Measurements from ENCODE around the gene ARGLU1. TPM values are rescaled to one million over a fixed set of nuclear protein-coding genes. Genes with fewer than 3 reads are reported as not detected.

ARGLU1 gene
- total RNA-seq, 1 donor from 2014 or later, result 467 TPM

- no peak overlapping the region for H3K9ac ChIP-seq
- no peaks in the 10 kb centered on the region for H3K27me3 ChIP-seq
- Mint-ChIP-seq H3K4me3 (no peak overlapping the region), H3K4me1 (no peaks in the 10 kb centered on the region), H3K27ac (no peak overlapping the region), H3K9me3 (no peaks in the 10 kb centered on the region), H3K27me3 (ENCODE audit: insufficient read depth, low read depth) (no peaks in the 10 kb centered on the region), H3K36me3 (no peaks in the 10 kb centered on the region)
- H3F3A ChIP-seq (ENCODE audit: low read depth), result no peaks in the 10 kb centered on the region
- no peaks in the 10 kb centered on the region for H3K36me3 ChIP-seq
- TF ChIP-seq CTCF (IDR thresholded peaks at IDR 0.05) (no peak), EZH2phosphoT487 (IDR thresholded peaks at IDR 0.05) (no peak), EZH2 (IDR thresholded peaks at IDR 0.05) (no peak)
- no peak overlapping the region for H3K4me3 ChIP-seq
- H3K79me2 ChIP-seq (ENCODE audit: low read depth), result no peaks in the 10 kb centered on the region
- no peak overlapping the region for H3K4me2 ChIP-seq
- no peak overlapping the region for H3K27ac ChIP-seq
- H3K4me1 ChIP-seq, result no peaks in the 10 kb centered on the region
- no peaks in the 10 kb centered on the region for H3K9me3 ChIP-seq (ENCODE audit: low read depth)
- DNase-seq (ENCODE audit: low spot score), result no peak
- no peak overlapping the region for H2AFZ ChIP-seq (replicated peaks)
- H4K20me1 ChIP-seq (ENCODE audit: low read depth), result no peaks in the 10 kb centered on the region
Measured at GRCh38 chr13:106609116-106609515, 41.2 kb upstream of the ARGLU1 start.

GRCh38 chr13:106603546-106603945, 35.6 kb upstream of the ARGLU1 start:
- TF ChIP-seq EZH2phosphoT487 (IDR thresholded peaks at IDR 0.05), result no peak
- no peak for TF ChIP-seq EZH2 (IDR thresholded peaks at IDR 0.05)
- TF ChIP-seq CTCF (IDR thresholded peaks at IDR 0.05), result no peak
- Mint-ChIP-seq H3K9me3 (no peaks in the 10 kb centered on the region), H3K4me1 (no peaks in the 10 kb centered on the region)

GRCh38 chr13:106602178-106602577, 34.2 kb upstream of the ARGLU1 start:
- DNase-seq (ENCODE audit: low spot score), result no peak
- Mint-ChIP-seq H3K4me1 (no peaks in the 10 kb centered on the region), H3K36me3 (no peaks in the 10 kb centered on the region), H3K27ac (no peak overlapping the region), H3K4me3 (no peak overlapping the region), H3K27me3 (ENCODE audit: insufficient read depth, low read depth) (no peaks in the 10 kb centered on the region), H3K9me3 (no peaks in the 10 kb centered on the region)
- Histone ChIP-seq H2AFZ (replicated peaks) (no peak overlapping the region), H3K36me3 (no peaks in the 10 kb centered on the region), H3K27me3 (no peaks in the 10 kb centered on the region), H3K4me2 (no peak overlapping the region), H3K9ac (no peak overlapping the region), H3K4me1 (peaks cover 5% of the 10 kb centered on the region), H3K4me3 (no peak overlapping the region), H3F3A (ENCODE audit: low read depth) (no peaks in the 10 kb centered on the region), H3K27ac (no peak overlapping the region), H4K20me1 (ENCODE audit: low read depth) (no peaks in the 10 kb centered on the region), H3K9me3 (ENCODE audit: low read depth) (no peaks in the 10 kb centered on the region), H3K79me2 (ENCODE audit: low read depth) (no peaks in the 10 kb centered on the region)
- TF ChIP-seq CTCF (IDR thresholded peaks at IDR 0.05) (no peak), EZH2phosphoT487 (IDR thresholded peaks at IDR 0.05) (no peak), EZH2 (IDR thresholded peaks at IDR 0.05) (no peak)

More at GRCh38 chr13:106603546-106603945, 35.6 kb upstream of the ARGLU1 start:
- no peak overlapping the region for H3K9ac ChIP-seq
- H3K4me2 ChIP-seq, result no peak overlapping the region
- H2AFZ ChIP-seq (replicated peaks), result no peak overlapping the region
- no peaks in the 10 kb centered on the region for H3K36me3 Mint-ChIP-seq
- no peak for DNase-seq (ENCODE audit: low spot score)
- no peaks in the 10 kb centered on the region for H3K27me3 Mint-ChIP-seq (ENCODE audit: insufficient read depth, low read depth)
- no peak overlapping the region for H3K27ac Mint-ChIP-seq
- H3K4me3 Mint-ChIP-seq, result no peak overlapping the region
- H3F3A ChIP-seq (ENCODE audit: low read depth), result no peaks in the 10 kb centered on the region
- no peaks in the 10 kb centered on the region for H3K36me3 ChIP-seq
- H3K27ac ChIP-seq, result no peak overlapping the region
- peaks cover 5% of the 10 kb centered on the region for H3K4me1 ChIP-seq
- no peaks in the 10 kb centered on the region for H3K79me2 ChIP-seq (ENCODE audit: low read depth)
- no peaks in the 10 kb centered on the region for H3K9me3 ChIP-seq (ENCODE audit: low read depth)
- H3K4me3 ChIP-seq, result no peak overlapping the region
- H3K27me3 ChIP-seq, result no peaks in the 10 kb centered on the region
- no peaks in the 10 kb centered on the region for H4K20me1 ChIP-seq (ENCODE audit: low read depth)

Data from neural progenitor cell (in vitro differentiated cells).